SH-SY5Y (cell line): Measurements from ENCODE around the gene MBOAT7.

Source experiments
- GATA2 ChIP-seq: IDR thresholded peaks from 2 replicates; pipeline ENCODE4 v1.6.1; 2011; ENCODE audit warnings: mild to moderate bottlenecking, low read depth, low read length
- GATA3 ChIP-seq: IDR thresholded peaks from 2 replicates; pipeline ENCODE4 v1.6.1; 2011; ENCODE audit warnings: low read depth, mild to moderate bottlenecking, low read length, moderate library complexity

- TF ChIP-seq GATA2, result no peak
- TF ChIP-seq GATA3, result no peak
These were observed 7.7 kb upstream of the MBOAT7 start for GRCh38 chr19:54197121-54197520.
